Esophagus squamous epithelium (tissue), 4 donors: ENCODE results near the gene CSNK2A3.

Experiments
- POLR2A ChIP-seq, 4 donors: fragments of 450-650 bp; IDR thresholded peaks; one replicate each; pipeline ENCODE4 v1.6.1; 2017; ENCODE audit warnings: antibody characterized with exemption in 4 of 4, mild to moderate bottlenecking in 4 of 4, moderate library complexity in 3 of 4
- TF ChIP-seq, protein P1 (sequence below), 6 experiments: fragments of 450-650 bp in 4 of 6; fragments of 200-600 bp in 2 of 6; sonication (generic) in 2 of 6; IDR thresholded peaks; one replicate each; pipeline ENCODE4 v1.5.1; 2016 to 2019; ENCODE audit warnings: antibody characterized with exemption in 6 of 6, mild to moderate bottlenecking in 4 of 6, moderate library complexity in 4 of 6

DNA sequence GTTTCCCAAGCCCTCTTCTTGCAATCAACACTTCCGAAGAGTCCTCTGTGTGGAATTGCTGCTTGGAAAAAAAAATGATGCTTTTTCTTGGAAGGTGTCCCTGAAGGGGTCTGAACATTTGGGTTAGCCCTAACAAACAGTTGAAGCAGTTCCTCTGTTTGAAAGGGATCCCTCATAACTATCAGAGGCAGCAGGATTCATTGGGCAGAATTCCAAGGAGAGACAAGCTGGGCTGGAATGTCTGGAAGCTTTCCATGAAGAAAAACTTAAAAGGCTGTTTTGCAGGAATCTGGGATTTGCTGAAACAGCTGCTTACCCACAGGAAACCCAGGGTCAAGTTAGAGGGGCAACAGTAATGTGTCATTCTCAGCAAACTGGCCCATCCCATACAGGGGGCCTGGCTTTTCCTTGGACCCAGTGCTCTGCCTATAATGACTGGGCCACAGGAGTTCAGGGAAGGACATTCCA lies 3.1 kb downstream of the CSNK2A3 start:
- TF ChIP-seq, protein P1, sequence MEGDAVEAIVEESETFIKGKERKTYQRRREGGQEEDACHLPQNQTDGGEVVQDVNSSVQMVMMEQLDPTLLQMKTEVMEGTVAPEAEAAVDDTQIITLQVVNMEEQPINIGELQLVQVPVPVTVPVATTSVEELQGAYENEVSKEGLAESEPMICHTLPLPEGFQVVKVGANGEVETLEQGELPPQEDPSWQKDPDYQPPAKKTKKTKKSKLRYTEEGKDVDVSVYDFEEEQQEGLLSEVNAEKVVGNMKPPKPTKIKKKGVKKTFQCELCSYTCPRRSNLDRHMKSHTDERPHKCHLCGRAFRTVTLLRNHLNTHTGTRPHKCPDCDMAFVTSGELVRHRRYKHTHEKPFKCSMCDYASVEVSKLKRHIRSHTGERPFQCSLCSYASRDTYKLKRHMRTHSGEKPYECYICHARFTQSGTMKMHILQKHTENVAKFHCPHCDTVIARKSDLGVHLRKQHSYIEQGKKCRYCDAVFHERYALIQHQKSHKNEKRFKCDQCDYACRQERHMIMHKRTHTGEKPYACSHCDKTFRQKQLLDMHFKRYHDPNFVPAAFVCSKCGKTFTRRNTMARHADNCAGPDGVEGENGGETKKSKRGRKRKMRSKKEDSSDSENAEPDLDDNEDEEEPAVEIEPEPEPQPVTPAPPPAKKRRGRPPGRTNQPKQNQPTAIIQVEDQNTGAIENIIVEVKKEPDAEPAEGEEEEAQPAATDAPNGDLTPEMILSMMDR (IDR thresholded peaks at IDR 0.05): no peak
- no peak for TF ChIP-seq POLR2A (IDR thresholded peaks at IDR 0.05)
